ENCODE results near the gene SYNE1.

- no peak for TF ChIP-seq CTCF (IDR thresholded peaks at IDR 0.05)
- no peak for TF ChIP-seq EZH2phosphoT487 (IDR thresholded peaks at IDR 0.05)
- TF ChIP-seq EZH2 (IDR thresholded peaks at IDR 0.05) = no peak
These were observed 495.1 kb downstream of the SYNE1 start for GRCh38 chr6:152142105-152142504.

All from neural progenitor cell (in vitro differentiated cells).